Lower leg skin (tissue), 4 donors: ENCODE results near the gene UNC93B1. TPM values are rescaled to one million over a fixed set of nuclear protein-coding genes. Genes with fewer than 3 reads are reported as not detected.

Source experiments
- DNase-seq, 2 donors: peaks; one replicate each; pipeline ENCODE4 v3.0.0-alpha.2; 2019; ENCODE audit warnings: low spot score in 2 of 2
- H3K4me3 ChIP-seq: fragments of 200-600 bp; sonication (generic); 2 replicates; pipeline ENCODE4 v1.5.1; 2017; ENCODE audit warnings: mild to moderate bottlenecking, low read depth; ENCODE audit not compliant: poor library complexity, severe bottlenecking
- POLR2A ChIP-seq, 2 donors: fragments of 450-650 bp; IDR thresholded peaks; one replicate each; pipeline ENCODE4 v1.6.1; 2016 to 2017; ENCODE audit warnings: antibody characterized with exemption in 2 of 2, mild to moderate bottlenecking in 1 of 2, moderate library complexity in 1 of 2
- WGBS, 2 donors: methylation state at CpG; one replicate each; pipeline ENCODE4 v1.1.5; 2018; 5-methylcytosine and 5-hydroxymethylcytosine counted together
- intact Hi-C: fragments of 100-400 bp; cut with DNase I; formaldehyde crosslinking; loops from one replicate; pipeline ENCODE4 v1.15.0; 2023; ENCODE audit warnings: low total_unique reads
- total RNA-seq, 4 donors: library from RNA; depleted of rRNA; stranded (reverse); fragments of >200 nt; gene quantifications; one replicate each; pipeline ENCODE4 v1.1.0, GENCODE V29; 2016
- TF ChIP-seq, protein P1 (sequence below), 3 donors: fragments of 450-650 bp; IDR thresholded peaks; one replicate each; pipeline ENCODE4 v1.5.1; 2016; ENCODE audit warnings: antibody characterized with exemption in 3 of 3, mild to moderate bottlenecking in 3 of 3, moderate library complexity in 2 of 3

The UNC93B1 gene
- total RNA-seq, 4 donors from 2014 or later, result 29.2 to 47.2 (median 44.3) TPM

DNA sequence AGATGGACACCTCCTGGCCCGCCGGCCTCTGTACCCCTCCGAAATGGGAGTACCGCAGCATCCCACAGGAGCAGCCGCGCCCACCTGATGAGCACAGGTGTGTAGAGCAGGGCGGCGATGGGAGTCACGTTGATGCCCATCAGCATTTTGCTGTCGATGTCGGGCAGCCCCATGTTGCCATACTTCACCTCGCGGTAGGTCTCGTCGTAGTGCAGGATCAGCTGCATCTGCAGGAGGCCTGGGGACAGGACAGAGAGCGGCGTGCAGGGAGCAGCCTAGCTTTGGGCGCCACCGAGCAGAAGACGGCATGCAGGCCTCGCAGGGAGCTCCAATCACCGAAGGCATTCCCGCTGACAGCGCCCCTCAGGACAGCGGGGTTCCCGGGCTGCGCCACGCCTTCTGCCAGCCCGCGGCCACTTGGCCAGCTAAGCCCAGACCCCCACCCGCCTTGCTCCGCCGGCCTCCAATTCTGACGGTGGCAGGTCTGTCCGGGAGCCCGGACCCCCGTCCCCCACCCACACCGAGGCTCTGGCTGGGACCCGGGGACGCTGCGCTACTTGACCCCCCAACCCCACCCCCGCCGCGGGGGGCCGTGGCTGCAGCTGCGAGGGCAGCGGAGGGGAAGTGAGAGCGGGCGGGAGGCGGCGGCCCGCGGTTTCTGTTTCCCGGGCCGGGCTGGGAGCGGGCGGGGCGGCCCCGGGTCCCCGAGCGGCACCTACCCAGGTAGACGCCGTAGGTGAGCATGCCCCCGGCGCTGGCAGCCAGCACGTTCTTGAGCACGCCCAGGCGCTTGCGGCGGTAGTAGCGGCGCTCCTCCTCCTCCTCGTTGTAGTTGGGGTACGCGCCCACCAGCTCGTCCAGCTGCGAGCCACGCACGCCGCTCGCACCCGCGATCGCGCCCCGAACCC, 705 bp downstream of the UNC93B1 start:
- WGBS, 2 donors, result 16 to 24% methylated on average over 35 to 57 of the region's 86 CpGs
- TF ChIP-seq, protein P1, sequence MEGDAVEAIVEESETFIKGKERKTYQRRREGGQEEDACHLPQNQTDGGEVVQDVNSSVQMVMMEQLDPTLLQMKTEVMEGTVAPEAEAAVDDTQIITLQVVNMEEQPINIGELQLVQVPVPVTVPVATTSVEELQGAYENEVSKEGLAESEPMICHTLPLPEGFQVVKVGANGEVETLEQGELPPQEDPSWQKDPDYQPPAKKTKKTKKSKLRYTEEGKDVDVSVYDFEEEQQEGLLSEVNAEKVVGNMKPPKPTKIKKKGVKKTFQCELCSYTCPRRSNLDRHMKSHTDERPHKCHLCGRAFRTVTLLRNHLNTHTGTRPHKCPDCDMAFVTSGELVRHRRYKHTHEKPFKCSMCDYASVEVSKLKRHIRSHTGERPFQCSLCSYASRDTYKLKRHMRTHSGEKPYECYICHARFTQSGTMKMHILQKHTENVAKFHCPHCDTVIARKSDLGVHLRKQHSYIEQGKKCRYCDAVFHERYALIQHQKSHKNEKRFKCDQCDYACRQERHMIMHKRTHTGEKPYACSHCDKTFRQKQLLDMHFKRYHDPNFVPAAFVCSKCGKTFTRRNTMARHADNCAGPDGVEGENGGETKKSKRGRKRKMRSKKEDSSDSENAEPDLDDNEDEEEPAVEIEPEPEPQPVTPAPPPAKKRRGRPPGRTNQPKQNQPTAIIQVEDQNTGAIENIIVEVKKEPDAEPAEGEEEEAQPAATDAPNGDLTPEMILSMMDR (IDR thresholded peaks at IDR 0.05), result no peak
- TF ChIP-seq POLR2A (IDR thresholded peaks at IDR 0.05), result no peak
- H3K4me3 ChIP-seq, result peak overlapping the region; percentile 44
- intact Hi-C loops, result no loop called here
- no peak for DNase-seq

DNA sequence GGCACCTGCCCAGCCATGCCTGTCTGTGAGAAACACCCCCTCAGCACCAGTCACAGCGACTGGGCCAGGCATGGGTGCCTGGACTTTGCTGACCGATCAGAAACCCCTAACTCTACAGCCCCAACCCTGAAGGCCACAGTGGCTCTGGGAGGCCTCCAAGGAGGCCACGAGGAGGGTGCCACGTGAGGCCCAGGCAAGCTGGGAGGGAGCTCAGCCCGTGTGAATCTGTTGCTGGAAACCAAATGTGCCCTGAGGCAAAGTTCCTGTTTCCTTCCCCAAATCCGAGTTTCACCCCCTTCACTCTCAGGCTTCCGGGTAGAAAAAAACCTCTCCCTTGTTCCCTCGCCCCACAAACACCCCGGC, 1.3 kb downstream of the UNC93B1 start:
- 47 to 69% methylated on average over 7 to 8 of the region's 9 CpGs for WGBS, 2 donors
- intact Hi-C loops, result no loop called here
- DNase-seq, result no peak
- no peak for TF ChIP-seq POLR2A (IDR thresholded peaks at IDR 0.05)
- TF ChIP-seq, protein P1 (IDR thresholded peaks at IDR 0.05), result no peak
- no peak overlapping the region for H3K4me3 ChIP-seq

DNA sequence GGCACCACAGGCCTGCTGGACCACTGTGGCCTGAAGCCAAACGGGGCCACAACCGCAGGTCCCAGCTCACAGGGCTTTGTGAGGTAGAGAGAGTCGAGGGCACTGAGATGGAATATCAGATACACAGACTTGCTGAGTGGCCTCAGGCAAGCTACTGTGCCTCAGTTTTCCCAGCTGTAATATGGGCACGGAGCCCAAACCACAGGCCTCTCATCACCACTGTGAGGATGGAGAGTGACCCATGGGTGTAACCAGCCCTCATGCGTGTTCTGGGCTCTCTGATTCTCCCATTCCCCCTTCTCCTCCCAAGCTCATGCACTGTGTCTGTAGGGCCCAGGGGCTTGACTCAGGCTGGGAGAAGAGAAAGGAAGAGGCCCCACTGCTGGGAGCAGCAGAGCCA, 4.2 kb downstream of the UNC93B1 start:
- no peak for DNase-seq
- H3K4me3 ChIP-seq, result no peak overlapping the region
- 93 to 98% methylated on average over 5 of the region's 5 CpGs for WGBS, 2 donors
- intact Hi-C loops, result no loop called here
- TF ChIP-seq POLR2A (IDR thresholded peaks at IDR 0.05), result no peak
- TF ChIP-seq, protein P1 (IDR thresholded peaks at IDR 0.05), result no peak

DNA sequence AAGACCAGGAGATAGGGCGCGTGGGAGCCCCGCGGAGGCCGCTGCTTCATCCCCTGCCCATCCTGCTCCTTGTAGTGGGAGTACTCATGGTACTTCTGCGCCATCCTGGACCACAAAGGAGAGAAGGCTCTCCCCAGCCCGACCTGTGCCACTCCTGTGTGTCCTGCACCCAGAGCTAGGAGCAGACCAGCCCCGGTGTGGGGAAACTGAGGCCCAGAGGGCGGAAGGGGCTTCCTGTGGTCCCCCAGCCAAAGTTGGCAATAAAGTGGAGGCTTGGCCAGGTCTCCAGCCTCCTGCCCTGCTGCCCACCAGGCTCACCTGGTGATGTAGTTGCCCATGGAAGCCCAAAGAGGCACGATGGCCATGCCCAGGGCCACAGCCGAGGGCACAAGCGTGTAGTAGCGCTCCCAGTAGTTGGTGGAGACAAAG, 4.7 kb downstream of the UNC93B1 start:
- 96 to 97% methylated on average over 11 to 13 of the region's 13 CpGs for WGBS, 2 donors
- TF ChIP-seq POLR2A (IDR thresholded peaks at IDR 0.05), result no peak
- TF ChIP-seq, protein P1 (IDR thresholded peaks at IDR 0.05), result no peak
- peak in 1 of 2 donors; percentile 84 for DNase-seq
- intact Hi-C loops, result no loop called here
- H3K4me3 ChIP-seq, result no peak overlapping the region

DNA sequence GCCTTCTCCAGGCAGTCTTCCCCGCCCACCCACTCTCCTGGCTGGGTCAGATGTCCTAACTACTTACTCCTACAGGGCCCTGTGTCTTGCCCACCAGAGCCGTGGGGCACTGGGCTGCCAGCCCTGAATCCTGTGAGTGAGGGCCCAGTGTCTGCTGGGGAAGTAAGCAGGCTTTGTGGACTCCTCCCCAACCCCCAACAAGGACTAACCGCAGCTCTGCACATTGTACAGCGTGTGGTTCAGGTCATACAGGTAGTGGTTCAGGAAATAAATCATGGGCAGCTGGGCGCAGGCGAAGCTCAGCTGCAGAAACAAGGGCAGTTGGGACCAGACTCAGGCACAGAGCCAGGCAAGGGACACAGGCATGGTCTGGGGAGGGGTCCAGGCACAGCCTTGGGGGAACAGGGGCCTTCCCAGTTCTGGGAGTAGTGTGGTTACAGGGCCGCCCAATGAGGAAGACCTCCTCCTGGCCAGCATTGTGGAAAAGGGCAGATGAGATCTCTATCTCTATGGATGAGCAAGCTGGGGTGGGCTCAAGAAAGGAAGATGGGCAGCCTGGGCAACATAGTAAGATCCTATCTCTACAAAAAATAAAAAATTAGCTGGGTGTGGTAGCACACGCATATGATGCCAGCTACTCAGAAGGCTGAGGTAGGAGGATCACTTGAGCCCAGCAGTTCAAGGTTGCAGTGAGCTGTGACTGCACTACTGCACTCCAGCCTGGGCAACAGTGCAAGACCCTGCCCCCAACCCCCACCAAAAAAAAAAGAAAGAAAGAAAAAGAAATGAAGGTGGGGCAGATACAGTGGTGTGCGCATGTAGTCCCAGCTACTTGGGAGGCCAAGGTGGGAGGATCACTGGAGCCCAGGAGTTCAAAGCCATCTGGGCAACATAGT, 5.5 kb downstream of the UNC93B1 start:
- no peak for TF ChIP-seq POLR2A (IDR thresholded peaks at IDR 0.05)
- TF ChIP-seq, protein P1 (IDR thresholded peaks at IDR 0.05), result no peak
- DNase-seq, result no peak
- H3K4me3 ChIP-seq, result no peak overlapping the region
- 90 to 93% methylated on average over 9 of the region's 9 CpGs for WGBS, 2 donors
- intact Hi-C loops, result no loop called here
